AG09319 (cell line): Measurements from ENCODE around the gene FNDC1.

ENCODE experiments used
- DNase-seq: peaks from one replicate; pipeline ENCODE4 v3.0.0-alpha.2; 2010; ENCODE audit warnings: low read depth; ENCODE audit errors: extremely low read depth
- TF ChIP-seq, protein P1 (sequence below): IDR thresholded peaks from 2 replicates; pipeline ENCODE4 v1.5.1; 2011; ENCODE audit warnings: low read depth, mild to moderate bottlenecking, inconsistent platforms, low read length, moderate library complexity

FNDC1 gene

DNA sequence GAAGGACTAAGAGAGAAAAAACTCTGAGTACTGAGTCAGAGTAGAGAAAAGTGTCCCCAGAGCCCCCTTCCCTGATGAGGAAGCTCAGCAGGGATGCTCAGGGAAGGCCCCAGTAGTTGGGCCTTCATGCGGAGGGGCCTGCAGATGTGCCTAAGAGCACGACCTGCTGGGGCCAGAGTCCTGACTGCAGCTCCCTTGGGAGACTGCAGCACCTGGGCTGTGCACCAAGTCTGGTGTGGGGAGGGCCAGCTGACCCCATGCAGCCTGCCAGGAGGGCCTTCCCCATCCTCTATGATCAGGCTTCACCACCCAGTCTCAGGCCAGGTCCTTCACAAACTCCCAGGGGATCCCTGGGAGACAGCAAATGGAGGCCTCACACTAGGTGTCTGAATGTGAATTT, 130.4 kb downstream of the FNDC1 start:
- DNase-seq = no peak
- TF ChIP-seq, protein P1, sequence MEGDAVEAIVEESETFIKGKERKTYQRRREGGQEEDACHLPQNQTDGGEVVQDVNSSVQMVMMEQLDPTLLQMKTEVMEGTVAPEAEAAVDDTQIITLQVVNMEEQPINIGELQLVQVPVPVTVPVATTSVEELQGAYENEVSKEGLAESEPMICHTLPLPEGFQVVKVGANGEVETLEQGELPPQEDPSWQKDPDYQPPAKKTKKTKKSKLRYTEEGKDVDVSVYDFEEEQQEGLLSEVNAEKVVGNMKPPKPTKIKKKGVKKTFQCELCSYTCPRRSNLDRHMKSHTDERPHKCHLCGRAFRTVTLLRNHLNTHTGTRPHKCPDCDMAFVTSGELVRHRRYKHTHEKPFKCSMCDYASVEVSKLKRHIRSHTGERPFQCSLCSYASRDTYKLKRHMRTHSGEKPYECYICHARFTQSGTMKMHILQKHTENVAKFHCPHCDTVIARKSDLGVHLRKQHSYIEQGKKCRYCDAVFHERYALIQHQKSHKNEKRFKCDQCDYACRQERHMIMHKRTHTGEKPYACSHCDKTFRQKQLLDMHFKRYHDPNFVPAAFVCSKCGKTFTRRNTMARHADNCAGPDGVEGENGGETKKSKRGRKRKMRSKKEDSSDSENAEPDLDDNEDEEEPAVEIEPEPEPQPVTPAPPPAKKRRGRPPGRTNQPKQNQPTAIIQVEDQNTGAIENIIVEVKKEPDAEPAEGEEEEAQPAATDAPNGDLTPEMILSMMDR = no peak

DNA sequence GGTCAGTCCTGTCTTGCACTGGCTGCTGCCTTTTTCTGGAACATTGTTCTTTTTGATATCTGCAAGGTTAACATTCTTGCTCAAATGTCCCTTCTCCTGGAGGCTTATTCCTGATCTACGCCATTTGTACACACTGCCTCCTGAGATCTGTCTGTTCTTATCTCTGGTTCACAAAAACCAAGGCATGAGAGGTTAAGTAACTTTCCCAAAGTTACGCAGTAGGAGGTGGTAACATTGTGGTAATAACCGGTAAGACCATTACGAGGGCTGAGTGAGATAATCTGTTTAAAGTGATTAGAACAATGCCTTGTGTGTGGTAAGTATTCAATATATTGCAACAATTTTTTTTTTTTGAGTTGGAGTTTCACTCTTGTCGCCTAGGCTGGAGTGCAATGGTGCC, 132.1 kb downstream of the FNDC1 start:
- no peak for DNase-seq
- TF ChIP-seq, protein P1 = no peak

GRCh38 chr6:159301810-159302593, 132.8 kb downstream of the FNDC1 start:
- TF ChIP-seq, protein P1 = no peak
- no peak for DNase-seq

- no peak for DNase-seq
- TF ChIP-seq, protein P1 = no peak
Measured at GRCh38 chr6:159302594-159302992, 133.4 kb downstream of the FNDC1 start.

DNA sequence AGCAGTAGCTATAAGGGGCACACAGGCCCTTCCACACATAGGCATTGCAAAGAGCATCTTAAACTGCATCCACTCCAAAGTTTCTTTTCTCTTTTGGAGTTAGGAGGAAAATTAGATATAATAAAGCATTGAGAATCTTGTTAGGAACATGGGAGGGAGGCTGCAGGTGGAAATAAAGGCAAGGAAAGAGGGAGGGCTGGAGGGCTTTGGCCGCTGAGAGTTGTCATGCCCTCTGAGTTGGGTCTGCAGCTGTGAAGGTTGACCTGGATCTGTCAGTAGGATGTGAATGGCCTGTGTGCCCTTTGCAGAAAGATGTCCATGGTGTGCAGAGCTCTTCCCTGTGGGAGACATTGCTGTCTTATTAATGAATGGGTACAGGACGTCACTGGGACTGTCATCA, 134.0 kb downstream of the FNDC1 start:
- TF ChIP-seq, protein P1 = no peak
- no peak for DNase-seq

DNA sequence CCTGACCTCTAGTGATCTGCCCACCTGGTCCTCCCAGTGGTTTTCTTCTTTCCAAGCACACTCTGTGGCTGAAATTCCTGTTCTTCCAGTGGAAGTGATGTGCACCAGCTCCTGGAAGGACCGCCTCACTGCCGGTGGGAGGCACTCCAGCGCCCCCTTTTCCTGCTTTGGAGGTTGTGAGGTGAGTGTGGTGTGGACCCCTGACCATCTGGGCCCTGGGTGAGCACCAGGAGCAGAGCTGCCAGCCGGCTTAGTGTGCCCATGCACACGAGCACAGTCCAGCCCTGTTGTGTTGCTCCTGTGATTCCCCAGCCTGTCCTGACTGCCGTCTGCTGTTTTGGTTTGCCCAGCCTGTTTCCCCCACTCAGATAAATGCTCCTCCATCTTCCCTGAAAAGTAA, 134.6 kb downstream of the FNDC1 start:
- no peak for DNase-seq

DNA sequence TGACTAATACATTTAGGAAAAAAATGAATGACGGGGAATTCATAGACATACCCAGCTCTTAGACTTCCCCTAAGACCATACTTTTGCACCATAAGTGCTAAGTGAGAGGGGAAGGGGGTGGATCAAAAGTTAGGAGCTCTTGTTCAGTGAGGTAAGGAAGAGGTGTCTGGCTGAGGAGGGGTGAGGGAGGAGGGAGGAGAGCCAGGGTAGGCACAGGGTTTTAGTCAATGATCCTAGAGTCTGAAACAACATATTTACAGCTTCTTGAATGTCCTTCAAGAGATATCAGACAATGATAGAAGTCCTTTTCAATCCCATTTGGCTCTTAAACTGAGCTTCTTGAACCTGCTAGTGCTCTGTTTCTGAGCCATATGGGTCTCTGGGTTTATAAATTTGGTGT, 135.4 kb downstream of the FNDC1 start:
- DNase-seq = no peak
- TF ChIP-seq, protein P1 = no peak

More for the DNA sequence above, 134.6 kb downstream of the FNDC1 start:
- TF ChIP-seq, protein P1 = no peak
